Calu3 (cell line): Measurements from ENCODE around the gene DDC. TPM values are rescaled to one million over a fixed set of nuclear protein-coding genes. Genes with fewer than 3 reads are reported as not detected.

Experiments
- BruUV-seq: library from RNA; stranded (reverse); fragments of 400-500 nt; replicated peaks from 2 replicates; lab custom pipeline; 2021; lab: Mats Ljungman, UMichigan
- CTCF ChIA-PET: fragments of 300-600 bp; sonication (Branson Sonifier 250); formaldehyde crosslinking; loops from one replicate; lab custom pipeline; 2022; ENCODE audit warnings: antibody characterized with exemption; lab: Charles Lee
- DNase-seq: peaks from one replicate; pipeline ENCODE4 v3.0.0; 2022
- H3K27ac Mint-ChIP-seq: one replicate; pipeline ENCODE4 v1.8.0; 2022; ENCODE audit warnings: mixed read lengths; ENCODE audit not compliant: unreplicated experiment
- H3K27me3 Mint-ChIP-seq: one replicate; pipeline ENCODE4 v1.8.0; 2022; ENCODE audit warnings: mixed read lengths; ENCODE audit not compliant: unreplicated experiment
- H3K36me3 Mint-ChIP-seq: one replicate; pipeline ENCODE4 v1.8.0; 2022; ENCODE audit warnings: mild to moderate bottlenecking, moderate library complexity, mixed read lengths; ENCODE audit not compliant: insufficient read depth, unreplicated experiment
- H3K4me1 Mint-ChIP-seq: one replicate; pipeline ENCODE4 v1.8.0; 2022; ENCODE audit warnings: mild to moderate bottlenecking, low read depth, mixed read lengths; ENCODE audit not compliant: unreplicated experiment
- H3K4me3 Mint-ChIP-seq: one replicate; pipeline ENCODE4 v1.8.0; 2022; ENCODE audit warnings: mild to moderate bottlenecking, low read depth, moderate library complexity, mixed read lengths; ENCODE audit not compliant: unreplicated experiment
- H3K9me3 Mint-ChIP-seq: one replicate; pipeline ENCODE4 v1.8.0; 2022; ENCODE audit warnings: low read depth, mixed read lengths; ENCODE audit not compliant: unreplicated experiment
- intact Hi-C: fragments of 100-400 bp; cut with micrococcal nuclease; formaldehyde crosslinking; loops from one replicate; pipeline ENCODE4 v1.10.0; 2022; ENCODE audit not compliant: unreplicated experiment
- total RNA-seq: library from RNA; stranded (reverse); gene quantifications from 2 replicates; pipeline ENCODE4 v1.2.3, GENCODE V29; 2022
- TF ChIP-seq, protein P1 (sequence below): fragments of 200-600 bp; IDR thresholded peaks from one replicate; pipeline ENCODE4 v1.8.0; 2022; ENCODE audit warnings: antibody characterized with exemption; ENCODE audit not compliant: unreplicated experiment

Gene DDC
- total RNA-seq, 1 experiment from 2014 or later, result 3.7 TPM

DNA sequence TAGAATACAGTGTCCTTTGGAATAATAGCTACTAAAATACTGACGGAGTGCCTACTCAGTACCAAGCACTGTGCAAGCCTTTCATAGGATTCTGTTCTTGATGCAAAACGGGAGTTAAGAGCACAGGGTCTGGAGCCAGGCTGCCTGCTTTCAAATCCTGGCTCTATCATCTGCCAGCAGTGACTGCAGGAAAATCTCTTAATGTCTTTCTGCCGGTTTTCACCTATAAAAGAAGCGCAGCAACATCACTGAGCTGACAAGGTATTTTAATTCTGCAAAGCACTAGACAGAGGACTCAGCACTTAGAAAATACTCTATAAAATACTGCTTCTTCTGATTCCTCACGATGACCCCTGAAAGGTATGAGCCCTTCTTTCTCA is 115.7 kb downstream of the DDC start:
- Mint-ChIP-seq H3K4me1 (peaks cover 29% of the 10 kb centered on the region), H3K4me3 (peak overlapping the region; percentile 99), H3K9me3 (no peaks in the 10 kb centered on the region), H3K36me3 (peaks cover 33% of the 10 kb centered on the region), H3K27ac (peak overlapping the region; percentile 88), H3K27me3 (peaks cover 13% of the 10 kb centered on the region)
- no peak for DNase-seq
- intact Hi-C loops, result no loop called here
- CTCF ChIA-PET, result interaction anchor here (1.6 kb wide), 1 partner anchor 24 kb away, joined by 6 read pairs; no protein-coding TSS in a partner anchor
- BruUV-seq, result no TSS peak
- TF ChIP-seq, protein P1, sequence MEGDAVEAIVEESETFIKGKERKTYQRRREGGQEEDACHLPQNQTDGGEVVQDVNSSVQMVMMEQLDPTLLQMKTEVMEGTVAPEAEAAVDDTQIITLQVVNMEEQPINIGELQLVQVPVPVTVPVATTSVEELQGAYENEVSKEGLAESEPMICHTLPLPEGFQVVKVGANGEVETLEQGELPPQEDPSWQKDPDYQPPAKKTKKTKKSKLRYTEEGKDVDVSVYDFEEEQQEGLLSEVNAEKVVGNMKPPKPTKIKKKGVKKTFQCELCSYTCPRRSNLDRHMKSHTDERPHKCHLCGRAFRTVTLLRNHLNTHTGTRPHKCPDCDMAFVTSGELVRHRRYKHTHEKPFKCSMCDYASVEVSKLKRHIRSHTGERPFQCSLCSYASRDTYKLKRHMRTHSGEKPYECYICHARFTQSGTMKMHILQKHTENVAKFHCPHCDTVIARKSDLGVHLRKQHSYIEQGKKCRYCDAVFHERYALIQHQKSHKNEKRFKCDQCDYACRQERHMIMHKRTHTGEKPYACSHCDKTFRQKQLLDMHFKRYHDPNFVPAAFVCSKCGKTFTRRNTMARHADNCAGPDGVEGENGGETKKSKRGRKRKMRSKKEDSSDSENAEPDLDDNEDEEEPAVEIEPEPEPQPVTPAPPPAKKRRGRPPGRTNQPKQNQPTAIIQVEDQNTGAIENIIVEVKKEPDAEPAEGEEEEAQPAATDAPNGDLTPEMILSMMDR, result no peak

DNA sequence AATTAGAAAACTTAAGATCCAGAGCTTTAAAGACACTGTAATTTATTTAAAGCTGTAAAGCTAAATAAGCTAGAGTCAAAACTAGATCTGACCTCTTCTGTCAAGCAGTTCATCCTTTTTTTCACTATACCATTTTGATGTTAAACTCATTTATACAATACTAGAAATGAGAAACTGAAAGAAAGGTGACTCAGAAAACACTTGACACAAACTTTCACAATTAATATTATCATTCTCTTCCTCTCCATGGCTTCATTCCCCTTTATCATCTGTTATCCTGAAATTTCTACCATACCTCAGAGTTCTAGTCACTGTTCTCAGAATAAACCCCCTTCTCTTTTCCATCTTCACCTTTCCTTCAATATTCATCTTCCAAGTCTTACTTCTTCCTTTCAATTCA is 116.4 kb downstream of the DDC start:
- TF ChIP-seq, protein P1, result no peak
- Mint-ChIP-seq H3K4me1 (peaks cover 29% of the 10 kb centered on the region), H3K36me3 (peaks cover 33% of the 10 kb centered on the region), H3K9me3 (no peaks in the 10 kb centered on the region), H3K27ac (peak overlapping the region; percentile 3), H3K4me3 (peak overlapping the region; percentile 99), H3K27me3 (peaks cover 6% of the 10 kb centered on the region)
- CTCF ChIA-PET, result interaction anchor here (0.8 to 1.6 kb wide), 3 partner anchors 23 to 114 kb away, joined by 3 to 6 read pairs (median 3); no protein-coding TSS in a partner anchor
- no peak for DNase-seq
- BruUV-seq, result no TSS peak
- intact Hi-C loops, result no loop called here

DNA sequence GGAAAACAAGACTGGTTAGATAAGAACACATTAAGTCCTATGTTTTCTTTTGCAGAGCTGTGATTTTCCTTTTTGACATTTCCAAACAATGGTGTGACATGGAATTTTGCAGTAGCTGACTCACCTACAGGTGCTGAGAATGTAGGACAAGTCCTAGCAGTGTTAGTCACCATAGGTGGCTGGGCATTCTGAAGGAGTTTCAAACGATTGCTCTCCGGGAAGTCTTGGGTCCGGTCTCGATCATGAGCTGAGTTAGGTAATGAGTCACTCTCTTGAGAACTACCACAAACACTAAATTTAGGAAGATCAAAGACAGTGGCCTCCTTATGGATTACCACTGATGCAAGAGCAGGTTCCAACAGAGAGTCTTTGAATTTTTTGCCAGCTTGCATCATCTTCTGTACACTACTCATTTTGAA is 118.7 kb downstream of the DDC start:
- intact Hi-C loops, result no loop called here
- H3K36me3 Mint-ChIP-seq, result peaks cover 42% of the 10 kb centered on the region
- H3K4me3 Mint-ChIP-seq, result peak overlapping the region; percentile 16

DNA sequence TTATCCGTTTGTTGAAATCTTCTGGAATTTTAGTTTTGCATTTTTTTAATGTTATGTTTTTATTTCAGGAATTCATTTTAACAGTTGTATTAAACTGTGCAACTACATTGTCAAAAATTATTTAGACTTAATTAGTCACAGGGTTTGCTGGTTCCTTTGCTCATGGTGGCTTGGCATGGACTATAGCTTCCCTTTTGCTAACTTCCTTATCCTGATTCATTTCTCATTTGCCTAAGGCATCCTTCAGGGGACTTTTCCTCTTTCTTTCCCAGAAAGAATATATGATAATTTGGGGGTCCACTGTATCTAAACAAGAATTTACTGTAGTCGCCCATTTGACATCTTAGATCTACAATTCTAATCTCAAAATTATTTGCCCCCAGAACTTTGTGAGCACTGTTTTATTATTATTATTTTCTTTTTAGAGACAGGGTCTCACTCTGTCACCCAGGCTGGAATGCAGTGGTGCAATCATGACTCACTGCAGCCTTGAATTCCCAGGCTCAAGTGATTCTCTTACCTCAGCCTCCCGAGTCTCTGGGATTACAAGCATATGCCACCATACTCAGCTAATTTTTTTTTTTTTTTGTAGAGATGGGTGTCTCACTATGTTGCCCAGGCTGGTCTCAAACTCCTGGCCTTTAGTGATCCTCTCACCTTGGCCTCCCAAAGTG is 128.9 kb downstream of the DDC start:
- Mint-ChIP-seq H3K4me3 (no peak overlapping the region), H3K27ac (peak overlapping the region; percentile 59), H3K27me3 (no peaks in the 10 kb centered on the region), H3K4me1 (peaks cover 17% of the 10 kb centered on the region), H3K9me3 (no peaks in the 10 kb centered on the region), H3K36me3 (no peaks in the 10 kb centered on the region)
- DNase-seq, result peak; percentile 25
- CTCF ChIA-PET, result interaction anchor here (0.5 to 1.0 kb wide), 3 partner anchors 9 to 32 kb away, joined by 3 to 5 read pairs (median 5); no protein-coding TSS in a partner anchor
- BruUV-seq, result no TSS peak
- TF ChIP-seq, protein P1, result no peak
- intact Hi-C loops, result no loop called here

More for the DNA sequence above, 118.7 kb downstream of the DDC start:
- Mint-ChIP-seq H3K4me1 (peaks cover 29% of the 10 kb centered on the region), H3K27me3 (no peaks in the 10 kb centered on the region), H3K27ac (peak overlapping the region; percentile 75), H3K9me3 (no peaks in the 10 kb centered on the region)
- TF ChIP-seq, protein P1, result no peak
- no TSS peak for BruUV-seq
- peak; percentile 82 for DNase-seq
- CTCF ChIA-PET, result interaction anchor here (0.6 to 1.8 kb wide), 10 partner anchors 10 to 1549 kb away, joined by 3 to 8 read pairs (median 4); no protein-coding TSS in a partner anchor
